ENCODE data around the gene WDR91. TPM values are rescaled to one million over a fixed set of nuclear protein-coding genes. Genes with fewer than 3 reads are reported as not detected.

Gene WDR91
- polyA plus RNA-seq, 1 experiment, result 6.3 TPM

- DNase-seq (ENCODE audit: low read depth, low spot score), result no peak
- Histone ChIP-seq H3K4me3 (ENCODE audit: low read depth, low read length) (no peak overlapping the region), H3K27ac (ENCODE audit: low read depth, low read length) (no peak overlapping the region), H3K9me3 (ENCODE audit: control insufficient read depth, insufficient read depth, low read length) (no peaks in the 10 kb centered on the region; the same call in 1 of the 2 replicates), H3K27me3 (ENCODE audit: control insufficient read depth, insufficient read depth, low read length) (peaks cover 11% of the 10 kb centered on the region)
- ChIA-PET CTCF (interaction anchor here (0.7 kb wide), 1 partner anchor 76 kb away, joined by 3 read pairs; the partner anchor contains the start of gene CYREN), POLR2A (no interaction called here)
- TF ChIP-seq CTCF (IDR thresholded peaks at IDR 0.05; ENCODE audit: low read depth, low read length), result no peak
Observed at GRCh38 chr7:135246191-135246825, 35.0 kb upstream of the WDR91 start.

GRCh38 chr7:135245226-135246190 lies 34.2 kb upstream of the WDR91 start:
- TF ChIP-seq CTCF (IDR thresholded peaks at IDR 0.05; ENCODE audit: low read depth, low read length), result no peak
- H3K27ac ChIP-seq (ENCODE audit: low read depth, low read length), result no peak overlapping the region
- ChIA-PET POLR2A (no interaction called here), CTCF (interaction anchor here (0.6 to 1.1 kb wide), 2 partner anchors 35 to 280 kb away, joined by 3 to 5 read pairs; no protein-coding TSS in a partner anchor)
- H3K27me3 ChIP-seq (ENCODE audit: control insufficient read depth, insufficient read depth, low read length), result peaks cover 12% of the 10 kb centered on the region
- H3K9me3 ChIP-seq (ENCODE audit: control insufficient read depth, insufficient read depth, low read length), result no peaks in the 10 kb centered on the region; the same call in 1 of the 2 replicates
- no peak for DNase-seq (ENCODE audit: low read depth, low spot score)
- no peak overlapping the region for H3K4me3 ChIP-seq (ENCODE audit: low read depth, low read length)

GRCh38 chr7:135242096-135242684 lies 30.9 kb upstream of the WDR91 start:
- TF ChIP-seq CTCF (IDR thresholded peaks at IDR 0.05; ENCODE audit: low read depth, low read length), result no peak
- Histone ChIP-seq H3K9me3 (ENCODE audit: control insufficient read depth, insufficient read depth, low read length) (peaks cover 4% of the 10 kb centered on the region; the same call in 1 of the 2 replicates), H3K27me3 (ENCODE audit: control insufficient read depth, insufficient read depth, low read length) (peaks cover 19% of the 10 kb centered on the region), H3K4me3 (ENCODE audit: low read depth, low read length) (no peak overlapping the region), H3K27ac (ENCODE audit: low read depth, low read length) (no peak overlapping the region)
- no peak for DNase-seq (ENCODE audit: low read depth, low spot score)
- ChIA-PET CTCF (no interaction called here), POLR2A (no interaction called here)

DNA sequence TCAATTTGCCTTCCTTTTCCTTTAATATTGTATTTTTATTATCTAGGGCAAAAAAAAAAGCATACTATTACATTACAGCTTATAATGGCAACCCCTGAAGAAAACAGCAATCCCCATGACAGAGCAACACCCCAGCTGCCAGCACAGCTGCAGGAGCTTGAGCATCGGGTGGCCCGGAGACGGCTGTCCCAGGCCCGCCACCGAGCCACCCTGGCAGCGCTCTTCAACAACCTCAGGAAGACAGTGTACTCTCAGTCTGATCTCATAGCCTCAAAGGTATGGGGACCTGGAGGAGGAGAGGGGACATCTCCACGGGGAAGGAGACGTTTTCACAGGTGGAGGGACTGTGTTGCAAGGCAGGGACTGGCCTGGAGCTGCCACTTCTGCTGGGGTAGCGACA lies 29.1 kb upstream of the WDR91 start:
- TF ChIP-seq CTCF (IDR thresholded peaks at IDR 0.05; ENCODE audit: low read depth, low read length), result no peak
- H3K27me3 ChIP-seq (ENCODE audit: control insufficient read depth, insufficient read depth, low read length), result peaks cover 19% of the 10 kb centered on the region
- DNase-seq (ENCODE audit: low read depth, low spot score), result no peak
- H3K9me3 ChIP-seq (ENCODE audit: control insufficient read depth, insufficient read depth, low read length), result peaks cover 4% of the 10 kb centered on the region; the same call in 1 of the 2 replicates
- H3K27ac ChIP-seq (ENCODE audit: low read depth, low read length), result no peak overlapping the region
- CTCF ChIA-PET, result interaction anchor here (0.7 kb wide), 1 partner anchor 335 kb away, joined by 3 read pairs; no protein-coding TSS in a partner anchor
- H3K4me3 ChIP-seq (ENCODE audit: low read depth, low read length), result no peak overlapping the region
- POLR2A ChIA-PET, result no interaction called here
